MCF 10A (cell line): ENCODE results near the gene B9D2. TPM values are rescaled to one million over a fixed set of nuclear protein-coding genes. Genes with fewer than 3 reads are reported as not detected.
"Not testable (repeated sequence)": the region's sequence is repeated elsewhere in the genome, so short reads cannot be mapped to it uniquely, and the experiment has no call there.

Experiments used
- BruUV-seq: library from RNA; stranded (reverse); fragments of 400-500 nt; replicated peaks from 2 replicates; lab custom pipeline; 2021; lab: Mats Ljungman, UMichigan
- CTCF ChIA-PET: fragments of 300-600 bp; sonication (Branson Sonifier 250); formaldehyde crosslinking; extraction: SDS; loops from one replicate; lab custom pipeline; 2021; ENCODE audit warnings: antibody characterized with exemption, inconsistent platforms; lab: Yijun Ruan, JAX
- POLR2A ChIA-PET: fragments of 300-600, 350-650 bp; sonication (Branson Sonifier 250); formaldehyde crosslinking; extraction: SDS; loops from one replicate; lab custom pipeline; 2020; ENCODE audit warnings: antibody characterized with exemption, inconsistent platforms; lab: Yijun Ruan, JAX
- DNase-seq: peaks from one replicate; pipeline ENCODE4 v3.0.0-alpha.2; 2018; ENCODE audit not compliant: unreplicated experiment
- H3K27ac Mint-ChIP-seq: one replicate; pipeline ENCODE4 v1.8.0; 2022; ENCODE audit warnings: mild to moderate bottlenecking, low read depth, mixed read lengths; ENCODE audit not compliant: unreplicated experiment
- H3K27me3 Mint-ChIP-seq: one replicate; pipeline ENCODE4 v1.8.0; 2022; ENCODE audit warnings: mixed read lengths; ENCODE audit not compliant: insufficient read depth, unreplicated experiment
- H3K36me3 Mint-ChIP-seq: one replicate; pipeline ENCODE4 v1.8.0; 2022; ENCODE audit warnings: mild to moderate bottlenecking, moderate library complexity, mixed read lengths; ENCODE audit not compliant: insufficient read depth, unreplicated experiment
- H3K4me1 Mint-ChIP-seq: one replicate; pipeline ENCODE4 v1.8.0; 2022; ENCODE audit warnings: mixed read lengths; ENCODE audit not compliant: insufficient read depth, unreplicated experiment
- H3K4me3 Mint-ChIP-seq: one replicate; pipeline ENCODE4 v1.8.0; 2022; ENCODE audit warnings: mild to moderate bottlenecking, moderate library complexity, mixed read lengths; ENCODE audit not compliant: unreplicated experiment
- H3K9me3 Mint-ChIP-seq: one replicate; pipeline ENCODE4 v1.8.0; 2022; ENCODE audit warnings: mixed read lengths; ENCODE audit not compliant: unreplicated experiment
- CTCF ChIP-seq: fragments of 200-600 bp; IDR thresholded peaks from one replicate; pipeline ENCODE4 v1.8.0; 2022; ENCODE audit warnings: antibody characterized with exemption, mild to moderate bottlenecking; ENCODE audit not compliant: unreplicated experiment
- intact Hi-C: fragments of 100-400 bp; cut with micrococcal nuclease; formaldehyde crosslinking; loops from 2 replicates; pipeline ENCODE4 v1.14.1; 2022
- total RNA-seq: library from RNA; stranded (reverse); gene quantifications from 2 replicates; pipeline ENCODE4 v1.2.3, GENCODE V29; 2022

The B9D2 gene
- total RNA-seq, 1 experiment from 2014 or later, result 5.7 TPM

- BruUV-seq, result no TSS peak
- H3K27ac Mint-ChIP-seq, result peak overlapping the region; percentile 87
- intact Hi-C loops, result no loop called here
- no peak for DNase-seq
- CTCF ChIA-PET, result interaction anchor here (0.5 kb wide), 1 partner anchor 13 kb away, joined by 3 read pairs; no protein-coding TSS in a partner anchor
- H3K27me3 Mint-ChIP-seq, result no peaks in the 10 kb centered on the region
- H3K4me1 Mint-ChIP-seq, result peaks cover 19% of the 10 kb centered on the region
- H3K36me3 Mint-ChIP-seq, result peaks cover 36% of the 10 kb centered on the region
- H3K4me3 Mint-ChIP-seq, result no peak overlapping the region
- POLR2A ChIA-PET, result no interaction called here
- TF ChIP-seq CTCF, result no peak
- no peaks in the 10 kb centered on the region for H3K9me3 Mint-ChIP-seq
These were observed 47.4 kb upstream of the B9D2 start for GRCh38 chr19:41411100-41411967.

DNA sequence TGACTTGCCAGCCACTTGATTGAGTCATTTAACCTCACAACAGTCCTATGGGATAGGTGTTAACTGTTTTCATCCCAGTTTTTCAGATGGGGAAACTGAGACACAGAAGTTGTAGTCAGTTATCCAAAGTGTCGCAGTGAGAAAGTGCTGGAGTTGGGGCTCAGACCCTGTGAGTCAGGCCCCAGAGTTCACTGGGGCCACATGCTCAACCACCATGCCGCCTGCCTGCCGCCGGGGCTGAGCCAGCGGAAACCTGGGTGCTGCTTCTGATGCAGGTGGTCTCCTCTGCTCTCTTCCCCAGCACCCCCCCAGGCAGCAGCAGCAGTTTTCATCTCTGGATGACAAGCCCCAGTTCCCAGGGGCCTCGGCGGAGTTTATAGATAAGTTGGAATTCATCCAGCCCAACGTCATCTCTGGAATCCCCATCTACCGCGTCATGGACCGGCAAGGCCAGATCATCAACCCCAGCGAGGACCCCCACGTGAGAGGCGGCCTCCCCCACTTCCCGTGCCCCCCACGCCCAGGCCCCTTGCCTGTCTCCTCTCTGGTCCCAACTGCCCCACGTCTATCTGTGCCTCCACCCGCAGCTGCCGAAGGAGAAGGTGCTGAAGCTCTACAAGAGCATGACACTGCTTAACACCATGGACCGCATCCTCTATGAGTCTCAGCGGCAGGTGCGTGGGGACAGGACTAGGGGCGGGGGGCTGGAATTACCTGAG is 46.5 kb upstream of the B9D2 start:
- Mint-ChIP-seq H3K27ac (peak overlapping the region; percentile 87), H3K36me3 (peaks cover 33% of the 10 kb centered on the region), H3K4me3 (no peak overlapping the region), H3K9me3 (no peaks in the 10 kb centered on the region), H3K27me3 (no peaks in the 10 kb centered on the region), H3K4me1 (peaks cover 19% of the 10 kb centered on the region)
- TF ChIP-seq CTCF, result no peak
- DNase-seq, result no peak
- ChIA-PET CTCF (interaction anchor here (0.6 to 0.7 kb wide), 3 partner anchors 11 to 343 kb away, joined by 3 read pairs; no protein-coding TSS in a partner anchor), POLR2A (interaction anchor here (1.0 to 2.8 kb wide), 3 partner anchors 12 to 58 kb away, joined by 3 to 19 read pairs (median 6); partner anchors contain the start of genes BCKDHA and DMAC2)
- intact Hi-C loops, result no loop called here
- no TSS peak for BruUV-seq

GRCh38 chr19:41409288-41409687 is 45.3 kb upstream of the B9D2 start:
- no peaks in the 10 kb centered on the region for H3K27me3 Mint-ChIP-seq
- DNase-seq, result peak; percentile 71
- H3K27ac Mint-ChIP-seq, result peak overlapping the region; percentile 87
- POLR2A ChIA-PET, result interaction anchor here (0.5 to 2.8 kb wide), 9 partner anchors 11 to 985 kb away, joined by 3 to 19 read pairs (median 3); partner anchors contain the start of genes B9D2, BCKDHA, DMAC2 and EXOSC5
- peaks cover 19% of the 10 kb centered on the region for H3K4me1 Mint-ChIP-seq
- intact Hi-C loops, result no loop called here
- no peak for TF ChIP-seq CTCF
- BruUV-seq, result no TSS peak
- CTCF ChIA-PET, result interaction anchor here (0.6 to 1.2 kb wide), 2 partner anchors 20 to 28 kb away, joined by 3 to 6 read pairs; no protein-coding TSS in a partner anchor
- H3K36me3 Mint-ChIP-seq, result peaks cover 21% of the 10 kb centered on the region
- peak overlapping the region; percentile 13 for H3K4me3 Mint-ChIP-seq
- H3K9me3 Mint-ChIP-seq, result no peaks in the 10 kb centered on the region

DNA sequence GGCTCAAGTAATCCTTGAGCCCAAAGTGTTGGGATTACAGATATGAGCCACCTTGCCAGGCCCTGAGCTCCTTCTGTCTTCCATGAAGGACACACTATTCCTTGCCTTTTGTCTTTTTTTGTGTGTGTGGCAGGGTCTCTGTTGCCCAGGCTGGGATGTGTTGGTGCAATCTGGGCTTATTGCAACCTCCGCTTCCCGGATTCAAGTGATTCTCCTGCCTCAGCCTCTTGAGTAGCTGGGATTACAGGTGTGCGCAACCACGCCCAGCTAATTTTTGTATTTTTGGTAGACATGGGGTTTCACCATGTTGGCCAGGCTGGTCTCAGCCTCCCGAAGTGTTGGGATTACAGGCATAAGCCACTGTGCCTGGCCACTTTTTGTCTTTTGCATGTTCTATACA is 44.9 kb upstream of the B9D2 start:
- Mint-ChIP-seq H3K4me3 (peak overlapping the region; percentile 13), H3K27ac (peak overlapping the region; percentile 87), H3K36me3 (peaks cover 16% of the 10 kb centered on the region), H3K4me1 (peaks cover 19% of the 10 kb centered on the region)
- intact Hi-C loops, H3K27me3 Mint-ChIP-seq, H3K9me3 Mint-ChIP-seq, BruUV-seq, DNase-seq: not testable (repeated sequence)
- ChIA-PET CTCF (interaction anchor here (0.6 to 1.2 kb wide), 2 partner anchors 20 to 28 kb away, joined by 3 to 6 read pairs; no protein-coding TSS in a partner anchor), POLR2A (interaction anchor here (0.6 to 2.8 kb wide), 8 partner anchors 10 to 985 kb away, joined by 3 to 19 read pairs (median 4); partner anchors contain the start of genes B9D2, BCKDHA, DMAC2 and EXOSC5)
